Urothelium cell line (cell line): Measurements from ENCODE around the gene NFATC1.

Source experiments
- DNase-seq: peaks from one replicate; pipeline ENCODE4 v3.0.0; 2011; ENCODE audit warnings: low spot score, mixed read lengths
- FAIRE-seq: peaks from 2 replicates; lab custom pipeline; 2011; peaks lifted over from hg19 to GRCh38; lab: Jason Lieb, UNC

The NFATC1 gene

GRCh38 chr18:79422022-79422782 lies 26.5 kb downstream of the NFATC1 start:
- no peak for FAIRE-seq
- DNase-seq = no peak

DNA sequence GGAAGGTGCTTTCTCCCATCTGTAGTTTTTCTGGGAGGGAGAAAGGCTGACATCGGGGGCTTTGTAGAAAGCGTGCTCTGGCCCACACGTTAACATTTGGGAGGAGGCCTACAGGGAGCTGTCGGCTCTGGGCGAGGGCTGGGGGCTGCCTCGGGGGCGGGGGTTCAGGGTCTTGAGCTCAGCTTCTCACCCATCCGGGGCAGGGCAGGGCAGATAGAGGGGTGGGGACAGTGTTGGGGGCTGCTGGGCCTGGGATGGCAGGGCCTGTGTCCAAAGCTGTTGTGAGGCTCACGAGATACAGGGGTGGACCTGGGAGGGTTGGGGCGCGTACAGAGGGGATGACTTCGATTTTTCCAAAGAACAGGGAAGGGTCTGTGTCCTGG lies 27.0 kb downstream of the NFATC1 start:
- no peak for FAIRE-seq

GRCh38 chr18:79423211-79424007 lies 27.7 kb downstream of the NFATC1 start:
- no peak for FAIRE-seq
- no peak for DNase-seq

More for the DNA sequence above, 27.0 kb downstream of the NFATC1 start:
- DNase-seq = no peak

- FAIRE-seq = no peak
- no peak for DNase-seq
These were observed 28.4 kb downstream of the NFATC1 start for GRCh38 chr18:79424008-79424565.

GRCh38 chr18:79424880-79425568 lies 29.3 kb downstream of the NFATC1 start:
- DNase-seq (no peak), FAIRE-seq (no peak)

- FAIRE-seq (no peak), DNase-seq (no peak)
These were observed 29.8 kb downstream of the NFATC1 start for GRCh38 chr18:79425569-79425886.

GRCh38 chr18:79426376-79427300 lies 30.9 kb downstream of the NFATC1 start:
- DNase-seq = no peak
- FAIRE-seq = no peak

- FAIRE-seq (no peak), DNase-seq (no peak)
These were observed 31.9 kb downstream of the NFATC1 start for GRCh38 chr18:79427368-79428225.

DNA sequence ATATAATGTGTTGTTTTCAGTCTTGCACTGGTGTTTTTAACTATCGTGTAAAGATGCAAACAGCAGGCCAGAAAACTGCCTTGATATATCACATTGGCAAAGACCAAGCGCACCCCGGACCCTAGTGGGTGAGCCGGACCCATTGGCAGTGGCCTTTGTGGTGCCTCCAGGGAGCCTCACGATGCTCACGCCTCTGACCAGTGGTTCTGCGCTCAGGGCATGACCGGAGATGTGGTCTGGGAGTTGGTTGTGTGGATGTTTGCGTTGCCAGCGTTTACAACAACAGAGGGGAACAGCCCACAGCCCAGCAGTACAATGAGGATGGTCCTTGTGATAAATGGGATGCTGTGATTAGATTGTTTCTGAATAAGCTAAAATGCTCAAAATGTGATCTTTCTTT lies 32.6 kb downstream of the NFATC1 start:
- FAIRE-seq (no peak), DNase-seq (no peak)

GRCh38 chr18:79429381-79429780 lies 33.7 kb downstream of the NFATC1 start:
- DNase-seq = no peak
- FAIRE-seq = no peak

DNA sequence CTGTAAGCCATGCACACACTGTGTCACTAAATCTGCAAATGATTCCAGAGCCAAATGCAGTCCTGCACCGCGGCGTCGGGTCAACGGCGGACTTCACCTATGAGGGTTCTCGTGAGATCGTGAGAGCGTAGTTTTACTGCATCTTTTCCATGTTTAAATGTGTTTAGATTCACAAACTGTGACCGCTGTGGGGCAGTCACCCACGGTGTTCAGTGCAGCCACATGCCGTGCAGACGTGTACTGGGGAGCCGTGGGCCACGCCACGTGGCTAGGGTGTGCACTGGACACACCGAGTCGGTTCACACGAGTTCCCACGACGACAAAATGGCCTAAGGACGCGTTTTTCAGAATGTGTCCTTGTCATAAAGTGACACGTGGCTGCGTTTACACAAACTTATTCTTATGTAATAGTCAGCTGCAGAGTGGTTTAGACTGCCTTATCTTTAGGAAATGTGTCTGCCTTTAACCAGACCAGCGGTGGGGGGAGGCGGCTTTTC lies 34.1 kb downstream of the NFATC1 start:
- FAIRE-seq (peak; percentile 62), DNase-seq (no peak)

DNA sequence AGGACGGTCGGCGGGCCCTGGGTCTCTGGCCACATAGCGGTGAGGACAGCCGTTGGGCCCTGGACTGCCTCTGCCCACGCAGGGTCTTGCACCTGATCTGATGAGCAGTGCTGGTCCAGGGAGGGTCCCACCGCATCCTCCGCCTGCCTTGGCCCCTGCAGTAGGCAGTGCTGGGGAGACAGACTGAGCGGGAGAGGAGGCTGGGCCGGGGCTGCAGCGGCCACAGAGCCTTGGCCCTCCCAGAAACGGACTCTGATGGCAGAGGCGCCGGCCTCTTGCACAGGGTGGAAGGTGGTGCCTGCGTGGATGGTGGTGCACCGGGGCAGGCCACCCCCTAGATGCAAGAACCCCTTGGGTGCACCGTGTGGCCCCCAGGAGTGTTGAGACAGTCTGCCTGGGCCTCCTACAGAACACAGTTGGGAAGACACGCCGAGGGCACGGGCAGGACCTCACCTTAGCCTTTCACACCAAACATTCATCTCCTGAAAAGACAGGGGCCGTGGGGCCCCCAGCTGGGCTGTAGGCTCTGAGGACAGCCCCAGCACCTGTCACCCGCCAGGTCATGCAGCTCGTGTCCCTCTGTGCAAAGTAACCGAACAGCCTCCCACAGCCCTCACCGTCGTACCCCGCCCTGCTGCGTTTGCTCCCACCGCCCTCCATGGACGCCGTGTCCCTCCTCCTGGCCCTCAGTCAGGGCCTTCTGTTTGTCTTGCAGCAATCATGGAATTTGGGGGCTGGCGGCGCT lies 36.8 kb downstream of the NFATC1 start:
- DNase-seq = no peak

DNA sequence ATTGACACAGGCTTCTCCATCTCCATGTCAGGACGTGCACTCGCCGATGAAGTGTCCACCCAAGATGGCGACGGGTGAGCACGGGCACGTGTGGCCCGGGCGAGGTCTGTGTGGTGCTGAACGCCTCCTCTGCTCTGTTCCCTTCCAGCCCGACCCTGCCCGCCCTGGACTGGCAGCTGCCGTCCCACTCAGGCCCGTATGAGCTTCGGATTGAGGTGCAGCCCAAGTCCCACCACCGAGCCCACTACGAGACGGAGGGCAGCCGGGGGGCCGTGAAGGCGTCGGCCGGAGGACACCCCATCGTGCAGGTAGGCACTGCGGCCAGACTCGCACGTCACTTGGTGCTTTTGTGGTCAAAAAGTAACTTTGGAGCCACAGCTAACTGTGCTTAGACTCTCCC lies 37.7 kb downstream of the NFATC1 start:
- DNase-seq (no peak), FAIRE-seq (no peak)

More for the DNA sequence above, 36.8 kb downstream of the NFATC1 start:
- FAIRE-seq = no peak

GRCh38 chr18:79434607-79435401 lies 39.1 kb downstream of the NFATC1 start:
- FAIRE-seq = no peak
- no peak for DNase-seq

DNA sequence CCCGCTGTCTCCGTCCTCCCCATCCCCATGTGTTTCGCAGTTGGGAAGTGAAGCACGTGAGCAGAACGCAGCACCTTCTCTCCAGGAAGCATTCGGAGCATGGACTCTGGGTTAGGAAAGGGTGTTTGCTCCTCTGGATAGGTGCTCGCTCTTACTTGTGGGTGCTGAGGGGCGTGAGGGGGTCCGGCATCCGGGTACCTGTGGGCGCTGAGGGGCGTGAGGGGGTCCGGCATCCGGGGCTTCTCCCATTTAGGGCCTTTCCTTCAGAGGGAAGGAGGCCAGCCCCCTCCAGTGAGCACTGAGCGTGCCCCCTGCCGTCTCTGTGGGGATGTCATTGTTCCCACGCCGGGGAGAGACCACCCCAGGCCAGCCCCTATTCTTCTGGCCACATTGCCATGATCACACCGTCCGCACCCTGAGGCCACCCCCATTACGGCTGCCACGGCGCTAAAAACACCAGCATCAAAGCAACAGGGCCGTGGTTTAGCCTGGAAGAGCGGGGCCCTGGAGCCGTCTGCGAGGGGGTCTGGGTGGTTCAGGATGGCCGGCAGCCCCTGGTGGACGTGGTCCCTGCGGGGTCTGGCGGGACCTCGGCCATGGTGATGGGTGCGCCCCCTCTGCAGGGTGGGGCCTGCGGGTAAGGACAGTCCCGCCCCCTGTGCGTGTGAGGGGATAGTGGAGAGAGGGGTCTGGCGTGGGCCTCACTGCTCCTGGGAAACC lies 41.0 kb downstream of the NFATC1 start:
- no peak for FAIRE-seq
- no peak for DNase-seq

DNA sequence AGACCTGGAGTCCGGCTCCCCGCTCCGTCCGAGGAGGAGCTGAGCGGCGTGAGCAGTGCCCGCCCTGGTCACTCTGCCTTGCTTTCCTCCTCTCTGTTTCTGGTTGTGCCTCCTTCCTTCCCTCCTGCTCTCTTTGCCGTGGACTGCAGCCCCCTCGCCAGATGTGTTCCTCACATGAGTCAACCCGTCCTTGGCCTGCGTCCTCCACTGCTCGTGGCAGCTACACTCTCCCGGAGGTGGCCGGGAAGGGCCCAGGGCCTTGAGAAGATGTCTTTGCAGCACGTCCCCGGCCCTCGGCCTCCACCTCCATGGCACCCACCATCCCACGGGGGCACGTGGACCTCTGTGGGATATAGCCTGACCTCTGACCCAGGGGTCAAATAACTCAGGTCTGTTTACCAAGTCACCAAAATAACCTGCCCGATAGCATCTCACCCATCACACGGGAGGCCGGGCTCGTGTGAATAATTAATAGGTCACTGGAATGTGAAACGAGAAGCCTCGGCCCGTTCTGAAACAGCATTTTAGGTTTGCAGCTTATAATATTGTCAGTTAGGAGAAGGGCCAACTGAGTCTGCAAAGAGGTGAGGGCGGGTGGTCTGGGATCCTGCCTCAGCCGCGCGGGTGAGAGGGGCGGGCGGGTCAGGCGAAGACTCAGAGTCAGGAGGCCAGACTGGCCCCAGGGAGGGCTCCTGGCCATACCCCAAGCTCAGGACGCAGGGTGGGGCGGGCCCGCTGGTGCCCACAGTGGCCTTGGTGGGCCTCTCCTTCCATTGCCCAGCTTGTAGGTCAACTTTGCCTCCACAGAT lies 42.6 kb downstream of the NFATC1 start:
- no peak for FAIRE-seq
- DNase-seq = no peak
